WTC11 (cell line): ENCODE measurements around the gene ARMH4. TPM values are rescaled to one million over a fixed set of nuclear protein-coding genes. Genes with fewer than 3 reads are reported as not detected.

Source experiments
- ATAC-seq: fragments of 200-7000 bp; cut with Tn5 transposase; 2 replicates; pipeline ENCODE4 v1.10.0; 2021; ENCODE audit warnings: mild to moderate bottlenecking, moderate library complexity
- CTCF ChIA-PET: fragments of 300-600 bp; sonication (Branson Sonifier 250); formaldehyde crosslinking; loops from one replicate; lab custom pipeline; 2021; ENCODE audit warnings: antibody characterized with exemption; lab: Charles Lee
- POLR2A ChIA-PET: fragments of 350-600 bp; sonication (Branson Sonifier 250); formaldehyde crosslinking; loops from one replicate; lab custom pipeline; 2021; ENCODE audit warnings: antibody characterized with exemption; lab: Charles Lee
- DNase-seq: peaks from one replicate; pipeline ENCODE4 v3.0.0; 2021; ENCODE audit warnings: low spot score
- H3K27ac Mint-ChIP-seq: 2 replicates; pipeline ENCODE4 v1.8.0; 2021; ENCODE audit warnings: mixed read lengths
- H3K27me3 Mint-ChIP-seq: 2 replicates; pipeline ENCODE4 v1.8.0; 2021; ENCODE audit warnings: low read depth, mild to moderate bottlenecking, moderate library complexity, mixed read lengths
- H3K36me3 Mint-ChIP-seq: 2 replicates; pipeline ENCODE4 v1.8.0; 2021; ENCODE audit warnings: mixed read lengths
- H3K4me1 Mint-ChIP-seq: 2 replicates; pipeline ENCODE4 v1.8.0; 2022; ENCODE audit warnings: mixed read lengths
- H3K4me3 Mint-ChIP-seq: 2 replicates; pipeline ENCODE4 v1.8.0; 2021; ENCODE audit warnings: mild to moderate bottlenecking, moderate library complexity, mixed read lengths
- H3K9me3 Mint-ChIP-seq: 2 replicates; pipeline ENCODE4 v1.8.0; 2021; ENCODE audit warnings: mixed read lengths
- CREB1 ChIP-seq: sonication (generic); formaldehyde crosslinking; IDR thresholded peaks from 2 replicates; pipeline ENCODE4 v1.8.0; 2023; ENCODE audit warnings: mild to moderate bottlenecking, missing genetic modification reagents
- ELF4 ChIP-seq: sonication (generic); formaldehyde crosslinking; IDR thresholded peaks from 2 replicates; pipeline ENCODE4 v1.8.1; 2022; ENCODE audit warnings: low read depth, mild to moderate bottlenecking, moderate library complexity, missing genetic modification reagents
- FOXJ3 ChIP-seq: sonication (generic); formaldehyde crosslinking; IDR thresholded peaks from 2 replicates; pipeline ENCODE4 v1.9.0; 2021; ENCODE audit warnings: missing genetic modification reagents, mild to moderate bottlenecking, borderline replicate concordance
- FOXK1 ChIP-seq: sonication (generic); formaldehyde crosslinking; IDR thresholded peaks from 2 replicates; pipeline ENCODE4 v1.8.0; 2022; ENCODE audit warnings: mild to moderate bottlenecking, moderate library complexity, missing genetic modification reagents
- FOXP1 ChIP-seq: sonication (generic); formaldehyde crosslinking; IDR thresholded peaks from 2 replicates; pipeline ENCODE4 v1.8.0; 2022; ENCODE audit warnings: missing genetic modification reagents, mild to moderate bottlenecking, moderate library complexity, borderline replicate concordance
- KAT7 ChIP-seq: sonication (generic); formaldehyde crosslinking; IDR thresholded peaks from 2 replicates; pipeline ENCODE4 v1.8.1; 2023; ENCODE audit warnings: missing genetic modification reagents, mild to moderate bottlenecking, borderline replicate concordance
- MYBL2 ChIP-seq: sonication (generic); formaldehyde crosslinking; IDR thresholded peaks from 2 replicates; pipeline ENCODE4 v1.8.1; 2023; ENCODE audit warnings: mild to moderate bottlenecking, moderate library complexity, missing genetic modification reagents
- NR1H2 ChIP-seq: sonication (generic); formaldehyde crosslinking; IDR thresholded peaks from 2 replicates; pipeline ENCODE4 v1.9.0; 2021; ENCODE audit warnings: mild to moderate bottlenecking, moderate library complexity, missing genetic modification reagents
- OVOL2 ChIP-seq: fragments of 250-450 bp; sonication (Bioruptor Pico); IDR thresholded peaks from 2 replicates; pipeline ENCODE4 v1.9.0; 2021; ENCODE audit warnings: mild to moderate bottlenecking, borderline replicate concordance
- PRRX2 ChIP-seq: fragments of 250-450 bp; sonication (Bioruptor Pico); IDR thresholded peaks from 2 replicates; pipeline ENCODE4 v1.8.0; 2021; ENCODE audit warnings: mild to moderate bottlenecking
- SMAD4 ChIP-seq: sonication (generic); formaldehyde crosslinking; IDR thresholded peaks from 2 replicates; pipeline ENCODE4 v1.8.0; 2022; ENCODE audit warnings: mild to moderate bottlenecking, missing genetic modification reagents
- ZNF121 ChIP-seq: sonication (generic); formaldehyde crosslinking; IDR thresholded peaks from 2 replicates; pipeline ENCODE4 v1.8.0; 2023; ENCODE audit warnings: missing genetic modification reagents
- ZNF138 ChIP-seq: sonication (generic); formaldehyde crosslinking; conservative IDR thresholded peaks from 2 replicates; pipeline ENCODE4 v1.8.1; 2022; ENCODE audit warnings: mild to moderate bottlenecking, moderate library complexity, missing genetic modification reagents
- ZNF263 ChIP-seq: sonication (generic); formaldehyde crosslinking; IDR thresholded peaks from 2 replicates; pipeline ENCODE4 v1.8.1; 2022; ENCODE audit warnings: low read depth, mild to moderate bottlenecking, moderate library complexity, missing genetic modification reagents
- ZNF317 ChIP-seq: sonication (generic); formaldehyde crosslinking; IDR thresholded peaks from 2 replicates; pipeline ENCODE4 v1.8.1; 2023; ENCODE audit warnings: low read depth, mild to moderate bottlenecking, moderate library complexity, missing genetic modification reagents, borderline replicate concordance
- total RNA-seq: library from RNA; stranded (reverse); gene quantifications from 3 replicates; pipeline ENCODE4 v1.2.3, GENCODE V29; 2021
- TF ChIP-seq, protein P1 (sequence below): sonication (generic); formaldehyde crosslinking; IDR thresholded peaks from 2 replicates; pipeline ENCODE4 v1.8.1; 2022; ENCODE audit warnings: low read depth, mild to moderate bottlenecking, moderate library complexity, missing genetic modification reagents, borderline replicate concordance
- TF ChIP-seq, protein P2 (sequence below): sonication (generic); formaldehyde crosslinking; IDR thresholded peaks from 2 replicates; pipeline ENCODE4 v1.8.0; 2023; ENCODE audit warnings: mild to moderate bottlenecking, missing genetic modification reagents
- TF ChIP-seq, protein P3 (sequence below): sonication (generic); formaldehyde crosslinking; IDR thresholded peaks from 2 replicates; pipeline ENCODE4 v1.8.1; 2022; ENCODE audit warnings: missing genetic modification reagents, borderline replicate concordance
- TF ChIP-seq, protein P4 (sequence below): sonication (generic); formaldehyde crosslinking; IDR thresholded peaks from 2 replicates; pipeline ENCODE4 v1.8.0; 2022; ENCODE audit warnings: mild to moderate bottlenecking, missing genetic modification reagents
- TF ChIP-seq, protein P5 (sequence below): sonication (generic); formaldehyde crosslinking; IDR thresholded peaks from 2 replicates; pipeline ENCODE4 v1.8.1; 2023; ENCODE audit warnings: mild to moderate bottlenecking, missing genetic modification reagents, borderline replicate concordance
- TF ChIP-seq, protein P6 (sequence below): sonication (generic); formaldehyde crosslinking; IDR thresholded peaks from 2 replicates; pipeline ENCODE4 v1.8.0; 2022; ENCODE audit warnings: mild to moderate bottlenecking, missing genetic modification reagents
- TF ChIP-seq, protein P7 (sequence below): sonication (generic); formaldehyde crosslinking; IDR thresholded peaks from 2 replicates; pipeline ENCODE4 v1.8.0; 2022; ENCODE audit warnings: mild to moderate bottlenecking, missing genetic modification reagents

ARMH4 gene
- total RNA-seq, 1 experiment from 2014 or later: 12.2 TPM

DNA sequence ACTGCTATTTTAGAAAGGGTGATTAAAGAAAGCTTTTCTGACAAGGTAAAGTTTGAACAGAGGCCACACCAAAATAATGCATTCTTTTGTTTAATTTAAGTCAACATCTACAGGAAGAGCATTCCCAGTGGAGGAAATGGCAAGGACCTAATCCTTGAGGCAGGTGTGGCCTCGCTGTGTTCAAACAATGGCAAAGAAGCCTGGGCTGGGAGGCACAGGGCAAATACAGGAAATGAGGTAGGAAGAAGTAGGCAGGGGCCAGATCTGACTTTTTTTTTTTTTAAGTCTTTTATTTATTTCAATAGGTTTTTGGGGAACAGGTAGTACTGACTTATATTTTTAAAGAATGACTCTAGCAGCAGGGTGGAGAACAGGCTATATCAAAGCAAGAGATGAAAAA is 53.5 kb downstream of the ARMH4 start (continued):
- TF ChIP-seq, protein P1, sequence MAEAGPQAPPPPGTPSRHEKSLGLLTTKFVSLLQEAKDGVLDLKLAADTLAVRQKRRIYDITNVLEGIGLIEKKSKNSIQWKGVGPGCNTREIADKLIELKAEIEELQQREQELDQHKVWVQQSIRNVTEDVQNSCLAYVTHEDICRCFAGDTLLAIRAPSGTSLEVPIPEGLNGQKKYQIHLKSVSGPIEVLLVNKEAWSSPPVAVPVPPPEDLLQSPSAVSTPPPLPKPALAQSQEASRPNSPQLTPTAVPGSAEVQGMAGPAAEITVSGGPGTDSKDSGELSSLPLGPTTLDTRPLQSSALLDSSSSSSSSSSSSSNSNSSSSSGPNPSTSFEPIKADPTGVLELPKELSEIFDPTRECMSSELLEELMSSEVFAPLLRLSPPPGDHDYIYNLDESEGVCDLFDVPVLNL: no peak
- TF ChIP-seq NR1H2 (CRISPR knock-in tag): no peak
- TF ChIP-seq, protein P2, sequence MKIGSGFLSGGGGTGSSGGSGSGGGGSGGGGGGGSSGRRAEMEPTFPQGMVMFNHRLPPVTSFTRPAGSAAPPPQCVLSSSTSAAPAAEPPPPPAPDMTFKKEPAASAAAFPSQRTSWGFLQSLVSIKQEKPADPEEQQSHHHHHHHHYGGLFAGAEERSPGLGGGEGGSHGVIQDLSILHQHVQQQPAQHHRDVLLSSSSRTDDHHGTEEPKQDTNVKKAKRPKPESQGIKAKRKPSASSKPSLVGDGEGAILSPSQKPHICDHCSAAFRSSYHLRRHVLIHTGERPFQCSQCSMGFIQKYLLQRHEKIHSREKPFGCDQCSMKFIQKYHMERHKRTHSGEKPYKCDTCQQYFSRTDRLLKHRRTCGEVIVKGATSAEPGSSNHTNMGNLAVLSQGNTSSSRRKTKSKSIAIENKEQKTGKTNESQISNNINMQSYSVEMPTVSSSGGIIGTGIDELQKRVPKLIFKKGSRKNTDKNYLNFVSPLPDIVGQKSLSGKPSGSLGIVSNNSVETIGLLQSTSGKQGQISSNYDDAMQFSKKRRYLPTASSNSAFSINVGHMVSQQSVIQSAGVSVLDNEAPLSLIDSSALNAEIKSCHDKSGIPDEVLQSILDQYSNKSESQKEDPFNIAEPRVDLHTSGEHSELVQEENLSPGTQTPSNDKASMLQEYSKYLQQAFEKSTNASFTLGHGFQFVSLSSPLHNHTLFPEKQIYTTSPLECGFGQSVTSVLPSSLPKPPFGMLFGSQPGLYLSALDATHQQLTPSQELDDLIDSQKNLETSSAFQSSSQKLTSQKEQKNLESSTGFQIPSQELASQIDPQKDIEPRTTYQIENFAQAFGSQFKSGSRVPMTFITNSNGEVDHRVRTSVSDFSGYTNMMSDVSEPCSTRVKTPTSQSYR (CRISPR knock-in tag): no peak
- TF ChIP-seq, protein P3, sequence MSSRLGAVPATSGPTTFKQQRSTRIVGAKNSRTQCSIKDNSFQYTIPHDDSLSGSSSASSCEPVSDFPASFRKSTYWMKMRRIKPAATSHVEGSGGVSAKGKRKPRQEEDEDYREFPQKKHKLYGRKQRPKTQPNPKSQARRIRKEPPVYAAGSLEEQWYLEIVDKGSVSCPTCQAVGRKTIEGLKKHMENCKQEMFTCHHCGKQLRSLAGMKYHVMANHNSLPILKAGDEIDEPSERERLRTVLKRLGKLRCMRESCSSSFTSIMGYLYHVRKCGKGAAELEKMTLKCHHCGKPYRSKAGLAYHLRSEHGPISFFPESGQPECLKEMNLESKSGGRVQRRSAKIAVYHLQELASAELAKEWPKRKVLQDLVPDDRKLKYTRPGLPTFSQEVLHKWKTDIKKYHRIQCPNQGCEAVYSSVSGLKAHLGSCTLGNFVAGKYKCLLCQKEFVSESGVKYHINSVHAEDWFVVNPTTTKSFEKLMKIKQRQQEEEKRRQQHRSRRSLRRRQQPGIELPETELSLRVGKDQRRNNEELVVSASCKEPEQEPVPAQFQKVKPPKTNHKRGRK (CRISPR knock-in tag): no peak
- TF ChIP-seq KAT7 (CRISPR knock-in tag): no peak
- no peak for TF ChIP-seq ZNF138

DNA sequence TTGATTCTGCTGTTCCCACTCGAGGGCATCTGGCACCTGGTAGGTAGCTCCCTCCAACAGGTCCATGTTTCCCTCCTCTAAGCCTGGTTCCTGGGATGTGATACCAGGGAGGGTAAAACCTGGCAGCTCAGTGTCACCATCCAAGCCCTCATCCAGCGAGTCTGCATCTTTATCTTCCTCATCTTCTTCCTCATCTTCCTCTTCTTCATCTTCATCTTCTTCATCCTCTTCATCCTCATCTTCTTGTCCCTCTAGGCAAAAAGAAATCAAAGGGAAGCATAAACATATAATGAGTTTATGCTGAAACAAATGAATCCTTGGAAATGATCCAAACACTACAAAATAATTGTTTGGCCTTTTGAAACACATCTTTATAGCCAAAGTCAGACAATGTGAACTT is 55.3 kb downstream of the ARMH4 start:
- peaks cover 6% of the 10 kb centered on the region for H3K9me3 Mint-ChIP-seq
- H3K27me3 Mint-ChIP-seq: no peaks in the 10 kb centered on the region
- H3K4me1 Mint-ChIP-seq: no peaks in the 10 kb centered on the region; the same call in 1 of the 2 replicates
- CTCF ChIA-PET: no interaction called here
- TF ChIP-seq FOXJ3 (CRISPR knock-in tag): no peak
- TF ChIP-seq, protein P4, sequence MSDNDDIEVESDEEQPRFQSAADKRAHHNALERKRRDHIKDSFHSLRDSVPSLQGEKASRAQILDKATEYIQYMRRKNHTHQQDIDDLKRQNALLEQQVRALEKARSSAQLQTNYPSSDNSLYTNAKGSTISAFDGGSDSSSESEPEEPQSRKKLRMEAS (CRISPR knock-in tag): no peak
- TF ChIP-seq CREB1 (CRISPR knock-in tag): no peak
- TF ChIP-seq, protein P5, sequence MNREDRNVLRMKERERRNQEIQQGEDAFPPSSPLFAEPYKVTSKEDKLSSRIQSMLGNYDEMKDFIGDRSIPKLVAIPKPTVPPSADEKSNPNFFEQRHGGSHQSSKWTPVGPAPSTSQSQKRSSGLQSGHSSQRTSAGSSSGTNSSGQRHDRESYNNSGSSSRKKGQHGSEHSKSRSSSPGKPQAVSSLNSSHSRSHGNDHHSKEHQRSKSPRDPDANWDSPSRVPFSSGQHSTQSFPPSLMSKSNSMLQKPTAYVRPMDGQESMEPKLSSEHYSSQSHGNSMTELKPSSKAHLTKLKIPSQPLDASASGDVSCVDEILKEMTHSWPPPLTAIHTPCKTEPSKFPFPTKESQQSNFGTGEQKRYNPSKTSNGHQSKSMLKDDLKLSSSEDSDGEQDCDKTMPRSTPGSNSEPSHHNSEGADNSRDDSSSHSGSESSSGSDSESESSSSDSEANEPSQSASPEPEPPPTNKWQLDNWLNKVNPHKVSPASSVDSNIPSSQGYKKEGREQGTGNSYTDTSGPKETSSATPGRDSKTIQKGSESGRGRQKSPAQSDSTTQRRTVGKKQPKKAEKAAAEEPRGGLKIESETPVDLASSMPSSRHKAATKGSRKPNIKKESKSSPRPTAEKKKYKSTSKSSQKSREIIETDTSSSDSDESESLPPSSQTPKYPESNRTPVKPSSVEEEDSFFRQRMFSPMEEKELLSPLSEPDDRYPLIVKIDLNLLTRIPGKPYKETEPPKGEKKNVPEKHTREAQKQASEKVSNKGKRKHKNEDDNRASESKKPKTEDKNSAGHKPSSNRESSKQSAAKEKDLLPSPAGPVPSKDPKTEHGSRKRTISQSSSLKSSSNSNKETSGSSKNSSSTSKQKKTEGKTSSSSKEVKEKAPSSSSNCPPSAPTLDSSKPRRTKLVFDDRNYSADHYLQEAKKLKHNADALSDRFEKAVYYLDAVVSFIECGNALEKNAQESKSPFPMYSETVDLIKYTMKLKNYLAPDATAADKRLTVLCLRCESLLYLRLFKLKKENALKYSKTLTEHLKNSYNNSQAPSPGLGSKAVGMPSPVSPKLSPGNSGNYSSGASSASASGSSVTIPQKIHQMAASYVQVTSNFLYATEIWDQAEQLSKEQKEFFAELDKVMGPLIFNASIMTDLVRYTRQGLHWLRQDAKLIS: no peak
- TF ChIP-seq SMAD4 (CRISPR knock-in tag): no peak
- TF ChIP-seq ZNF263: no peak
- ATAC-seq (no peak), DNase-seq (no peak)
- H3K27ac Mint-ChIP-seq: no peak overlapping the region
- H3K4me3 Mint-ChIP-seq: no peak overlapping the region
- POLR2A ChIA-PET: no interaction called here
- H3K36me3 Mint-ChIP-seq: no peaks in the 10 kb centered on the region

DNA sequence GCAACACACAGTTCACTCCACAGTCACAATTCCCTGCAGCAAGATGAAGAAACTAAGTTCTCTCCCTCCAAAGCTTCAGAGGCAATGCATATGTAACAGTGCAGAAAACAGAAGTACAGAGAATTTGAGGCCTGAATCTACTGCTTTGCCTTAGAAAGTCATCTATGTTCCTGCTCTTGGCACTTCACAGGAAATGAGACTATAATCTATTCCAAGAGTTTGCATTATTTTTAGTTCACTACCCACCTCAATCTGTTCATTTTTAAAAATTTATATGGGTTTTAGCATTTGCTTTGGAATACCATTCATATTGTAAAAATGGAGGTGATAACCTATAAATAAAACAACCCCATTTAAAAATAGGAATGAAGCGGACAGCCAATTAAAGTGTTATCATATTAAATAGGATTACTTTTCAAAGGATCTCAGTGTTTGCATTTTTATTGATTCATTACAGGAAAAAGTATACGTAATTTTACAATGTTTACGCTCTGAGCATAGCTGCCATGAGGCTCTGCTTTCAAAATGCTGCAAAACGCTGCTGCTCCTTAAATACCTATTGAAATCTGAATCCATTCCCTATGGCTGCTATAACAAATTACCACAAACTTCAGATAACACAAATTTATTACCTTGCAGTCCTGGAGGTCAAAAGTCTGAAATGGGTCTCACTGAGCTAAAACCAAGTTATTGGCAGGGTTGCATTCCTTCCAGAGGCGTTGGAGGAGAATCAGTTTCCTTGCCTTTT is 60.0 kb downstream of the ARMH4 start:
- Mint-ChIP-seq H3K9me3 (peaks cover 6% of the 10 kb centered on the region), H3K27me3 (no peaks in the 10 kb centered on the region), H3K27ac (no peak overlapping the region), H3K4me1 (no peaks in the 10 kb centered on the region), H3K36me3 (no peaks in the 10 kb centered on the region), H3K4me3 (no peak overlapping the region)
- DNase-seq (no peak), ATAC-seq (no peak)
- ChIA-PET POLR2A (no interaction called here), CTCF (no interaction called here)
- TF ChIP-seq, protein P6, sequence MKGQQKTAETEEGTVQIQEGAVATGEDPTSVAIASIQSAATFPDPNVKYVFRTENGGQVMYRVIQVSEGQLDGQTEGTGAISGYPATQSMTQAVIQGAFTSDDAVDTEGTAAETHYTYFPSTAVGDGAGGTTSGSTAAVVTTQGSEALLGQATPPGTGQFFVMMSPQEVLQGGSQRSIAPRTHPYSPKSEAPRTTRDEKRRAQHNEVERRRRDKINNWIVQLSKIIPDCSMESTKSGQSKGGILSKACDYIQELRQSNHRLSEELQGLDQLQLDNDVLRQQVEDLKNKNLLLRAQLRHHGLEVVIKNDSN (CRISPR knock-in tag): no peak
- TF ChIP-seq ZNF317 (CRISPR knock-in tag): no peak
- TF ChIP-seq ZNF121 (CRISPR knock-in tag): no peak
- TF ChIP-seq PRRX2: no peak
- no peak for TF ChIP-seq ELF4 (CRISPR knock-in tag)
- no peak for TF ChIP-seq CREB1 (CRISPR knock-in tag)
- no peak for TF ChIP-seq MYBL2 (CRISPR knock-in tag)
- TF ChIP-seq, protein P7, sequence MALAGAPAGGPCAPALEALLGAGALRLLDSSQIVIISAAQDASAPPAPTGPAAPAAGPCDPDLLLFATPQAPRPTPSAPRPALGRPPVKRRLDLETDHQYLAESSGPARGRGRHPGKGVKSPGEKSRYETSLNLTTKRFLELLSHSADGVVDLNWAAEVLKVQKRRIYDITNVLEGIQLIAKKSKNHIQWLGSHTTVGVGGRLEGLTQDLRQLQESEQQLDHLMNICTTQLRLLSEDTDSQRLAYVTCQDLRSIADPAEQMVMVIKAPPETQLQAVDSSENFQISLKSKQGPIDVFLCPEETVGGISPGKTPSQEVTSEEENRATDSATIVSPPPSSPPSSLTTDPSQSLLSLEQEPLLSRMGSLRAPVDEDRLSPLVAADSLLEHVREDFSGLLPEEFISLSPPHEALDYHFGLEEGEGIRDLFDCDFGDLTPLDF (CRISPR knock-in tag): no peak
- no peak for TF ChIP-seq FOXK1 (CRISPR knock-in tag)
- TF ChIP-seq OVOL2 (CRISPR knock-in tag): no peak
- TF ChIP-seq FOXP1 (CRISPR knock-in tag): no peak
